HG03097 (cell line): ENCODE data around the gene EPB41.

Experiments
- ATAC-seq: cut with Tn5 transposase; IDR thresholded peaks from one replicate; pipeline ENCODE4 v1.9.1; 2021; ENCODE audit not compliant: unreplicated experiment, low FRiP score

Gene EPB41

GRCh38 chr1:29162025-29162424, 247.7 kb downstream of the EPB41 start:
- no peak for ATAC-seq

DNA sequence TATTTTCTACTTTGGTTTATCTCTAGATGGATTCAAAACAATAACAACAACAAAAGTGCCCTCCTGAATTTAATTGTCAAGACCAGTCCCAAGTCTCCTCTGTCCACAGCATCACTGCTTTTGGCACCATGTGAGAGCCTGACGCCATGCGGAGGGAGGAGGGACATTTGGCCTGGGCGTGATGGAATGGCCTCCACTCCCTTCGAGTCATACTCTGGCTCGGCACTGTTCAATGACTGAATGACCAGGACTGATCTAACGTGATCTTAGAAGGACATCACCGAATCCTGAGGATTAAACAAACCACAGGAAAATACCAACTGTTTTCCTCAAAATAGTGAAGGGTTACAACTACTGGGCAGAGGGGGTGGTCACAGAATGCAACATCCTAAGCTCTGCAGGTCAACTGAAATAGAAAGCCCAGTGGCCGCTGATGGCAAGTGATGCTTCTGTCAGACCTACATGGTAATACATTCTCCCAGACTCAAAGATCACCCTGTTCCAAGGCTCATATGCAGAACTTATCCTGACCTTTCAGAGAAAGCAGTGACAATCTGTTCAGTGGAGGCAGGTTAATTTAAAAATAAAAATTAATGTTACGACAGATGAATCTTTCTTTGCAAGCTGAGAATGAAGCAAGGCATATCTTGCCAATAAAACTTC, 248.2 kb downstream of the EPB41 start:
- ATAC-seq: no peak

DNA sequence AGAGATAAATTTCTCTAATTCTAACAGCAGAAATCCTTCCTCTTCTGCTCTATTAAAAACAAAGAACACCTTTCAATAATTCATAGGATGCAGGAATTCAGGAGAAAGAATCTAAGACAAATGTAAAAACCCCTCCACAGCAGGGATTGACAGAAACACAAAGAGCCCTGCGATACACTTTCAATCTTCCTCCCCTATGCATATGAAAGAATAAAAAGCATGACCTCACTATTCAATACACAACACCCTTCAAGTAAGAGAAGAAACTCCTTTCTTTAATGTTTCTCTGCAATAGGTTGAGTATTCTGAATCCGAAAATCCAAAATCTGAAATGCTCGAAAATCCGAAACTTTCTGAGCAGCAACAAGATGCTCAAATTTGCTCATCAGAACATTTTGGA, 250.2 kb downstream of the EPB41 start:
- no peak for ATAC-seq

DNA sequence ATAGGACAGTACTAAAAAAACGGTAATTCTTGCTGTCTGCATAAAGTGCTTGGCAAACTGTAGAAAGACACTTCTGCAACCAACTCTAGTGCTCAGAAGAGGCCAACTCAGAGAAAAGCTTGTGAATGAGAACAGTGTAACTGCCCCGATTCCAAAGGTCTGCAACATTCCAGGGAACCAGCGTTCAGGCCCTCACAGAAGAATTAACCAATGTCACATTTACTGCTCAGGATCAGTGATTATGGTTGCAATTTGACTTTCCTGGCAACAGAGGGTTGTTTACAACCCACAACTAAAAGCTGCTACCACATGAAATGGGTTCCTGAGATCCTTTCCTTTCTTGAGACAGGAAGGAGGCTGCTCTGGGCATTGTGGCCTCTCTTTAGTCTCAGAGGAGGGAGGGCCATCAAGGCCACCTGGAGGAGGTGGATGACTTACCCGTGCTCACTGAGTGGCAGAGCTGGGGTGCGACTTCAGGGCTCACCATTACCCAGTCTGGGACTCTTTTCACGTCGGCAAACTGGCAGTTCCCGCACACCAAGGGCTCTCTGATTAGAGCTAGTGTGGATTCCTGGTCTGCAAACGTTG, 252.0 kb downstream of the EPB41 start:
- no peak for ATAC-seq

- no peak for ATAC-seq
These were observed 253.5 kb downstream of the EPB41 start for GRCh38 chr1:29167904-29168303.
